Measurements from ENCODE around the gene RELL2. TPM values are rescaled to one million over a fixed set of nuclear protein-coding genes. Genes with fewer than 3 reads are reported as not detected.

The RELL2 gene
- total RNA-seq, 1 donor from 2014 or later, result 5.4 TPM

DNA sequence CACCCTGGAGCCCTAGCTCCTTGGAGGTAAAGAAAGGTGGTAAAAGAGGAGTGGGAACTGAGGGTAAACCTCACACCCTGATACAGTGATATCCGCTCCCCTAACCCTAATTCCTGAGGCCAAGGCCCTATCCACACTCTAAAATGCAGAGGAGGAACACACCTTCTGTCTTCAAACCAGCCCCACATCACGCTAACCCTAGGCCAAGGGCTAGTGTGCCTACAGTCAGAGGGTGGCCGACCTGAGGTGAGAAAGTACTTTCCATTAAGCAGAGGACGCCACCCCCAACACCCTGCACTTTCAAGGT is 738 bp upstream of the RELL2 start:
- peak overlapping the region; percentile 70 for H3K27ac Mint-ChIP-seq (ENCODE audit: unreplicated experiment)

DNA sequence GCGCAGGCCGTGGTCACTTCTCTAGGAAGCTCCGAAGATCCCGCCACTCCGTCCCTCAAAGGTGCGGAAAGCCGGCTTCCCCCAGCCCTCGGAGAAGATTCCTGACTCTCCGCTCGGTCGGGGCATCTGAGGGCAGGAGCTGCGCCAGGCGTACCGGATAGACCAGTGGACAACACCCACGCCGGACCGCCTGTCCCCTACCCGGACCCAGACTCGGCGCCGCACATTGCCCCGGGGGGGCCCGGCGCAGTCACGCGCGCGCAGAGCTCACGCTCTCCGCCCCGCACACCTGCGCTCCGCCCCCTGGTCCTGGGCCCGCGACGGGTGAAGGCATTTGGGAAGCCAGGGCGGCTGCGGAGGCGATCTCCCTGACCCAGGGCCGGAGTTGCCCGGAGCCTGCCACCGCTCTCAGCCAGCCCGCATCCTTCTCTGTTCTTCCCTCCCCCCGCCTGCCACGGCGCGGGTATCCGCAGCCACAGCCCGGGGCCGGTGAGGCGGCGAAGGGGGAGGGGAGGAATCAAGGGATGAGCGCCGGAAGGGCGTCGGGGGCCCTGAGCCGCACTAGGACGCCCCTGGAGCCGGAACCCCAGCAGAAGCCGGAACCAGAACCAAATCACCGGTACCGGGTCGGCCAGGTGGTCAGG is 448 bp downstream of the RELL2 start:
- H3K4me3 Mint-ChIP-seq (ENCODE audit: unreplicated experiment), result peak overlapping the region; percentile 77
- DNase-seq (ENCODE audit: extremely low spot score, unreplicated experiment), result no peak

More for the DNA sequence above, 738 bp upstream of the RELL2 start:
- DNase-seq (ENCODE audit: extremely low spot score, unreplicated experiment), result no peak
- Mint-ChIP-seq H3K27me3 (ENCODE audit: unreplicated experiment) (no peaks in the 10 kb centered on the region), H3K9me3 (ENCODE audit: unreplicated experiment) (no peaks in the 10 kb centered on the region), H3K4me3 (ENCODE audit: unreplicated experiment) (peak overlapping the region; percentile 85), H3K36me3 (ENCODE audit: unreplicated experiment) (peaks cover 7% of the 10 kb centered on the region), H3K4me1 (ENCODE audit: unreplicated experiment) (peaks cover 23% of the 10 kb centered on the region)
- TF ChIP-seq, protein P1, sequence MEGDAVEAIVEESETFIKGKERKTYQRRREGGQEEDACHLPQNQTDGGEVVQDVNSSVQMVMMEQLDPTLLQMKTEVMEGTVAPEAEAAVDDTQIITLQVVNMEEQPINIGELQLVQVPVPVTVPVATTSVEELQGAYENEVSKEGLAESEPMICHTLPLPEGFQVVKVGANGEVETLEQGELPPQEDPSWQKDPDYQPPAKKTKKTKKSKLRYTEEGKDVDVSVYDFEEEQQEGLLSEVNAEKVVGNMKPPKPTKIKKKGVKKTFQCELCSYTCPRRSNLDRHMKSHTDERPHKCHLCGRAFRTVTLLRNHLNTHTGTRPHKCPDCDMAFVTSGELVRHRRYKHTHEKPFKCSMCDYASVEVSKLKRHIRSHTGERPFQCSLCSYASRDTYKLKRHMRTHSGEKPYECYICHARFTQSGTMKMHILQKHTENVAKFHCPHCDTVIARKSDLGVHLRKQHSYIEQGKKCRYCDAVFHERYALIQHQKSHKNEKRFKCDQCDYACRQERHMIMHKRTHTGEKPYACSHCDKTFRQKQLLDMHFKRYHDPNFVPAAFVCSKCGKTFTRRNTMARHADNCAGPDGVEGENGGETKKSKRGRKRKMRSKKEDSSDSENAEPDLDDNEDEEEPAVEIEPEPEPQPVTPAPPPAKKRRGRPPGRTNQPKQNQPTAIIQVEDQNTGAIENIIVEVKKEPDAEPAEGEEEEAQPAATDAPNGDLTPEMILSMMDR (IDR thresholded peaks at IDR 0.05), result no peak

DNA sequence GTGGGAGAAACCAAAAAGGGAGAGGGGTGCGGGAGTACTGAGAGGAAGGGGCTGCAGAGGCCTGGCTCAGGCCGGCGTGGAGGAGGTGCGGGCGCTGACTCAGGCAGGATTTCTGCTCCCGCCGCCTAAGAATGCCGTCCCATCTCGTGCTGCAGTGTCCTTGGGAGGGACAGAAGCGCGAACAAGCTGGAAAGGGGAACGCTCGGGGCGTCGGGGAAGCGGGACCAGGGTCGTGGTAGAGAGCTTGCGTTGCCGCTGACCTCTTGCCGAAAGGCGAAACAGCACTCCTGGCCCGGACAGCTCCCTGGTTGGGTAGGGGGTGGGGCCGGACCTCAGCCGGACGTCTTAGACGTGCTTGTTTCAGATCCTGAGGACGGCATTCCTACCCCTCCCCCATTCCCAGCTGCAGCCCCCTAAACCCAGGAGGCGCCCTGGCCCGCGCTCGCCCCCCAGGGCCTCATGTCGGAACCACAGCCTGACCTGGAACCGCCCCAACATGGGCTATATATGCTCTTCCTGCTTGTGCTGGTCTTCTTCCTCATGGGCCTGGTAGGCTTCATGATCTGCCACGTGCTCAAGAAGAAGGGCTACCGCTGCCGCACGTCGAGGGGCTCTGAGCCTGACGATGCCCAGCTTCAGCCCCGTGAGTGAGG is 1.1 kb downstream of the RELL2 start:
- TF ChIP-seq, protein P1 (IDR thresholded peaks at IDR 0.05), result peak; percentile 30
- Mint-ChIP-seq H3K9me3 (ENCODE audit: unreplicated experiment) (no peaks in the 10 kb centered on the region), H3K4me1 (ENCODE audit: unreplicated experiment) (peaks cover 23% of the 10 kb centered on the region), H3K27me3 (ENCODE audit: unreplicated experiment) (no peaks in the 10 kb centered on the region), H3K27ac (ENCODE audit: unreplicated experiment) (no peak overlapping the region), H3K4me3 (ENCODE audit: unreplicated experiment) (peak overlapping the region; percentile 77), H3K36me3 (ENCODE audit: unreplicated experiment) (peaks cover 6% of the 10 kb centered on the region)
- DNase-seq (ENCODE audit: extremely low spot score, unreplicated experiment), result no peak

More for the DNA sequence above, 448 bp downstream of the RELL2 start:
- TF ChIP-seq, protein P1 (IDR thresholded peaks at IDR 0.05), result no peak
- no peaks in the 10 kb centered on the region for H3K27me3 Mint-ChIP-seq (ENCODE audit: unreplicated experiment)
- H3K4me1 Mint-ChIP-seq (ENCODE audit: unreplicated experiment), result peaks cover 23% of the 10 kb centered on the region
- H3K36me3 Mint-ChIP-seq (ENCODE audit: unreplicated experiment), result peaks cover 4% of the 10 kb centered on the region
- H3K27ac Mint-ChIP-seq (ENCODE audit: unreplicated experiment), result peak overlapping the region; percentile 56
- H3K9me3 Mint-ChIP-seq (ENCODE audit: unreplicated experiment), result no peaks in the 10 kb centered on the region

DNA sequence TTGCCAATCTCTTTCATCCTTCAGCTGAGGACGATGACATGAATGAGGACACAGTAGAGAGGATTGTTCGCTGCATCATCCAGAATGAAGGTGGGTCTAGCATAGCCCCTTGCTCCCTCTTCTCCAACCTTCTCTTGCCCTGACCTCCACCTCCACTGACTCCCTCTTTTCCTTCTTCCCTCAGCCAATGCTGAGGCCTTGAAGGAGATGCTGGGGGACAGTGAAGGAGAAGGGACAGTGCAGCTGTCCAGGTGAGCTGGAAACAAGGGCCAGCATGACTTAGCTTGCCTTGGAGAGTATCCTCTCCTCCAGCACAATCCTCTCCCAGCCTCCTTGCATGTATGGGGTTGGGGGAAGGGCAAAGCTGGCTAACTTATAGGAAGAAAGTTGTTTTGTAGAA is 2.0 kb downstream of the RELL2 start:
- H3K36me3 Mint-ChIP-seq (ENCODE audit: unreplicated experiment), result peaks cover 6% of the 10 kb centered on the region
- H3K27ac Mint-ChIP-seq (ENCODE audit: unreplicated experiment), result no peak overlapping the region
- H3K9me3 Mint-ChIP-seq (ENCODE audit: unreplicated experiment), result no peaks in the 10 kb centered on the region
- TF ChIP-seq, protein P1 (IDR thresholded peaks at IDR 0.05), result no peak
- peak overlapping the region; percentile 77 for H3K4me3 Mint-ChIP-seq (ENCODE audit: unreplicated experiment)
- H3K4me1 Mint-ChIP-seq (ENCODE audit: unreplicated experiment), result peaks cover 23% of the 10 kb centered on the region
- H3K27me3 Mint-ChIP-seq (ENCODE audit: unreplicated experiment), result no peaks in the 10 kb centered on the region
- no peak for DNase-seq (ENCODE audit: extremely low spot score, unreplicated experiment)

DNA sequence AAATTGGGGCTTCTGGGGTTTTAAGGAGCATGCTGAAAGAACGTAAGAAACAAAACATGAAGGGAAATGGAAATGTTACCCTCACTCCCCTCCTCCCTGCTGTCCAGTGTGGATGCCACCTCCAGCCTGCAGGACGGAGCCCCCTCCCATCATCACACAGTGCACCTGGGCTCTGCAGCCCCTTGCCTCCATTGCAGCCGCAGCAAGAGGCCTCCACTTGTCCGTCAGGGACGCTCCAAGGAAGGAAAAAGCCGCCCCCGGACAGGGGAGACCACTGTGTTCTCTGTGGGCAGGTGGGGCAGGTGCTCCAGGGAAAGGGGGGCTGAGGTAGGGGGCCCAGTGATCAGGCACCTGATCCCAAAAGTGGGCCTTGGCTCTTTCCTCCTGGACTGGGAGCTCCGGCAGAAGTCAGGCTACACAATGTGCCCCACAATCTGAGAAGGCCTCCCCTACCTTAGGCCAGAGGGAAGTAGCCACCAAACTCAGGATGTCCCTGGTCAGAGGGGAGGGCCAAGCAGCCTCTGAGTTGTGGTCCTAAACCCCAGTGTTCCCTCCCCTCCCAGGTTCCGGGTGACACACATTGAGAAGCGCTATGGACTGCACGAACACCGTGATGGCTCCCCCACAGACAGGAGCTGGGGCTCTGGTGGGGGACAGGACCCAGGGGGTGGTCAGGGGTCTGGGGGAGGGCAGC is 2.7 kb downstream of the RELL2 start:
- no peak for DNase-seq (ENCODE audit: extremely low spot score, unreplicated experiment)
- TF ChIP-seq, protein P1 (IDR thresholded peaks at IDR 0.05), result no peak
- Mint-ChIP-seq H3K4me3 (ENCODE audit: unreplicated experiment) (no peak overlapping the region), H3K9me3 (ENCODE audit: unreplicated experiment) (no peaks in the 10 kb centered on the region), H3K36me3 (ENCODE audit: unreplicated experiment) (peaks cover 2% of the 10 kb centered on the region), H3K27me3 (ENCODE audit: unreplicated experiment) (no peaks in the 10 kb centered on the region), H3K4me1 (ENCODE audit: unreplicated experiment) (peaks cover 23% of the 10 kb centered on the region), H3K27ac (ENCODE audit: unreplicated experiment) (no peak overlapping the region)

Measured in osteocyte (in vitro differentiated cells).